Bronchial epithelial cell (primary cell): Measurements from ENCODE around the gene S100PBP. TPM values are rescaled to one million over a fixed set of nuclear protein-coding genes. Genes with fewer than 3 reads are reported as not detected.

Experiments
- DNase-seq: peaks from one replicate; pipeline ENCODE4 v3.0.0-alpha.2; 2010; ENCODE audit warnings: low read depth
- FAIRE-seq: peaks from 2 replicates; lab custom pipeline; 2011; peaks lifted over from hg19 to GRCh38; lab: Jason Lieb, UNC
- H3K27me3 ChIP-seq: 2 replicates; pipeline ENCODE4 v1.5.1; 2011; ENCODE audit warnings: low read length; ENCODE audit not compliant: control insufficient read depth, insufficient read depth
- H3K36me3 ChIP-seq: 2 replicates; pipeline ENCODE4 v1.5.1; 2011; ENCODE audit warnings: low read length; ENCODE audit not compliant: control insufficient read depth, insufficient read depth
- H3K4me3 ChIP-seq: 2 replicates; pipeline ENCODE4 v1.5.1; 2011; ENCODE audit warnings: mild to moderate bottlenecking, low read depth, low read length, control low read depth
- total RNA-seq: library from RNA; depleted of rRNA; stranded (reverse); fragments of >200 nt; gene quantifications from 2 replicates; pipeline ENCODE4 v1.2.1, GENCODE V29; 2014
- TF ChIP-seq, protein P1 (sequence below): IDR thresholded peaks from 2 replicates; pipeline ENCODE4 v1.5.1; 2011; ENCODE audit warnings: mild to moderate bottlenecking, moderate library complexity, low read length, control low read depth, inconsistent platforms; ENCODE audit not compliant: insufficient read depth, severe bottlenecking

Gene S100PBP
- total RNA-seq, 1 donor from 2014 or later, result 20.5 TPM

DNA sequence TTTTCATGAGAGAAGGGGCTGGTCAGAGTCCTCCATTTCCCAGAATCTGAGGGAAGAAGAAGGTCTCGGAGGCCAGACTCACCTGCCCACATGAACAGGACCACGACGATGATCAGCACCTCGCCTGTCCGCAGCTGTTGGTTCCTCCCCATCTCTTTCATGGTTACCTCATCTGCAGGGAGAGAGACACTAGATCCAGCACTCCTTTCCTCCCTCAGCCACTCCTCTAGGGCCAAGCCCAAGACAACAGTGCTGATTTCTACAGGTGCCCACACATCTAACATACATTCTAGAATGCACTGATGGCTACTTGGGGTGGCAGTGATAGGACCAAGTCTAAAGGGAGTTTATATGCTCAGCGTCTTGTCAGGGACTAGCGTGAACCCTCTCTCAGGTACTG is 50.2 kb downstream of the S100PBP start:
- H3K27me3 ChIP-seq, result peaks cover 8% of the 10 kb centered on the region
- no peak for DNase-seq
- FAIRE-seq, result no peak
- TF ChIP-seq, protein P1, sequence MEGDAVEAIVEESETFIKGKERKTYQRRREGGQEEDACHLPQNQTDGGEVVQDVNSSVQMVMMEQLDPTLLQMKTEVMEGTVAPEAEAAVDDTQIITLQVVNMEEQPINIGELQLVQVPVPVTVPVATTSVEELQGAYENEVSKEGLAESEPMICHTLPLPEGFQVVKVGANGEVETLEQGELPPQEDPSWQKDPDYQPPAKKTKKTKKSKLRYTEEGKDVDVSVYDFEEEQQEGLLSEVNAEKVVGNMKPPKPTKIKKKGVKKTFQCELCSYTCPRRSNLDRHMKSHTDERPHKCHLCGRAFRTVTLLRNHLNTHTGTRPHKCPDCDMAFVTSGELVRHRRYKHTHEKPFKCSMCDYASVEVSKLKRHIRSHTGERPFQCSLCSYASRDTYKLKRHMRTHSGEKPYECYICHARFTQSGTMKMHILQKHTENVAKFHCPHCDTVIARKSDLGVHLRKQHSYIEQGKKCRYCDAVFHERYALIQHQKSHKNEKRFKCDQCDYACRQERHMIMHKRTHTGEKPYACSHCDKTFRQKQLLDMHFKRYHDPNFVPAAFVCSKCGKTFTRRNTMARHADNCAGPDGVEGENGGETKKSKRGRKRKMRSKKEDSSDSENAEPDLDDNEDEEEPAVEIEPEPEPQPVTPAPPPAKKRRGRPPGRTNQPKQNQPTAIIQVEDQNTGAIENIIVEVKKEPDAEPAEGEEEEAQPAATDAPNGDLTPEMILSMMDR, result no peak
- peaks cover 3% of the 10 kb centered on the region for H3K36me3 ChIP-seq
- H3K4me3 ChIP-seq, result no peak overlapping the region

DNA sequence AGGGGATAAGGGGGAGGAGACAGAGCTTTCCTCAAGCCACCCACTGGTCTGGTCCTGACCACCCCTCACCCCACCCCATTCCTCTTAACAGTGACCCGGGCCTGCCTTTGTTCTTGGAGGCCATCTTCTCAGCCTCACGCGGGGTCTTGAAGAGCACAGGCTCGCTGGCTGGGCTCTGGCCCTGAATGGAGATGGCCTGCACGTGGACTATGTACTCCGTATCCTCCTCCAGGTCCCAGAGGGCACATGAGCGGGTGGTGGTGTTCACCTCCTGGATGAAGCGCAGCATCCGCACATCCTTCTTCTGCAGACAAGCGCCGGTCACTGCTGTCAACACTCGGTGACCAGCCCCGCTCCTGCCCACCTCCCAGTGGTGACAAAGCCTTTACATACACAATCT is 50.6 kb downstream of the S100PBP start:
- H3K27me3 ChIP-seq, result peaks cover 8% of the 10 kb centered on the region
- DNase-seq, result no peak
- TF ChIP-seq, protein P1, result no peak
- no peak overlapping the region for H3K4me3 ChIP-seq
- peak; percentile 7 for FAIRE-seq
- peaks cover 3% of the 10 kb centered on the region for H3K36me3 ChIP-seq

DNA sequence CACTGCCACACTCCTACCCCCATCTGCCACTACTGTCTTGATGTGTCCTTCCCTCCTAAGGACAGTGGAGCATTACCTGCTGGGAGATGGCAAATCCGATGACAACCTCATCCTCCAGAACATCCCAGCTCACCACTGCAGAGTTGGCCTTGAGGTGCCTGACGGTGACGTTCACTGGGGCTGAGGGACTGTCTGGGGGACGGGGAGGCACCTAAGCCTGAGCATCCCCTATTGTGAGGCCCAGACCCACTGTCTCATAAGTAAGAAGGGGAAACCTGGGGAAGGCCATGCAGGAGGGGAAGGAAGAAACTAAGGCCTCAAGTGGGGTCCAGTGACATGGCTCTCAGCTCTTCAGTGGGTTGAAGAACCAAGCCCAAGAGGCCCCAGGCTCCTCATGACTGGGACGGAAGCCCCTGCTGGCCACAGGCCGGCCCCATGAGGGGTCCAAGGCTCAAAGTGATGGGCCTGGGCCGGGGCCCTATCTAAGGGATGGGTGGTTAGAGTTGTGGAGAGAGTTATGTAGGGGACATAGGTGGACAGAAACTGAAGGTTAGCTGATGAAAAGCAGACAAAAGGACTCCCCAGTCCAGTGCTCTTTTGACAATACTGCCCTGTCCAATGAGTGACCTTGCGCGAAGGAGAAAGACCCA is 51.5 kb downstream of the S100PBP start:
- no peak for DNase-seq
- H3K27me3 ChIP-seq, result peaks cover 8% of the 10 kb centered on the region
- H3K4me3 ChIP-seq, result no peak overlapping the region
- FAIRE-seq, result no peak
- peaks cover 1% of the 10 kb centered on the region for H3K36me3 ChIP-seq
- TF ChIP-seq, protein P1, result no peak

DNA sequence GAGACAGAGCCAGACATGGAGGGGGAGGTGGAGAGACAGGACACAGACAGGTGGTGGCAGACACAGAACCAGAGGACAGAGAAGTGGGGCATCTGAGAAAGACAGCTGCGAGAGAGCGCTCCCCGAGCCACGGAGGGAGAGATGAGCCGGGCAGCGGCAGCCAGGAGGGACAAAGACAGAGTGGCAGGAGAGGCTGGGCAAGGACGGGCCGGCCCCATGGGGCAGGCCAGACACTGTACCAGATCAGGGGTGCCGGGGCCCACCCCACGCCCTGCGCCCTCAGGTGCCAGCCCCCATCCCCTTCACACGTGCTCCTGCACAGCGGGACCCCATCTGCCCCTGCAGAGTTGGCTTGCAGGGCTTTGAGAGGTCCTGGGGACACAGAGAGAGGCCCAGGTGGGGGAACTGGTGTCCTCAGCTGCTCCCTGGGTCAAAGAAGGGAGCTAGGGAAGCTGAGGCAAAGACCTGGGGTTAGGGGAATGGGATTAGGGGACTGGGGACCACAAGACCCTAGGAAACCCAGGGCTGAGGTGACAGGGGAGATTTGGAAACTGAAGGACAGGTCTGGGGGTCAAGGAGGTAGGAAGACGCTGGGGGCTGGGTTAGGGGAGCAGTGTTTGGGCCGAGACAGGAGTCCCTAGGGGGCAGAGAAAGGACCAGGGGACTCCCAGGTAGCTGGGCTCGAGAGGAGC is 52.6 kb downstream of the S100PBP start:
- TF ChIP-seq, protein P1, result no peak
- Histone ChIP-seq H3K4me3 (no peak overlapping the region), H3K27me3 (peaks cover 8% of the 10 kb centered on the region), H3K36me3 (no peaks in the 10 kb centered on the region)
- no peak for FAIRE-seq
- DNase-seq, result no peak

DNA sequence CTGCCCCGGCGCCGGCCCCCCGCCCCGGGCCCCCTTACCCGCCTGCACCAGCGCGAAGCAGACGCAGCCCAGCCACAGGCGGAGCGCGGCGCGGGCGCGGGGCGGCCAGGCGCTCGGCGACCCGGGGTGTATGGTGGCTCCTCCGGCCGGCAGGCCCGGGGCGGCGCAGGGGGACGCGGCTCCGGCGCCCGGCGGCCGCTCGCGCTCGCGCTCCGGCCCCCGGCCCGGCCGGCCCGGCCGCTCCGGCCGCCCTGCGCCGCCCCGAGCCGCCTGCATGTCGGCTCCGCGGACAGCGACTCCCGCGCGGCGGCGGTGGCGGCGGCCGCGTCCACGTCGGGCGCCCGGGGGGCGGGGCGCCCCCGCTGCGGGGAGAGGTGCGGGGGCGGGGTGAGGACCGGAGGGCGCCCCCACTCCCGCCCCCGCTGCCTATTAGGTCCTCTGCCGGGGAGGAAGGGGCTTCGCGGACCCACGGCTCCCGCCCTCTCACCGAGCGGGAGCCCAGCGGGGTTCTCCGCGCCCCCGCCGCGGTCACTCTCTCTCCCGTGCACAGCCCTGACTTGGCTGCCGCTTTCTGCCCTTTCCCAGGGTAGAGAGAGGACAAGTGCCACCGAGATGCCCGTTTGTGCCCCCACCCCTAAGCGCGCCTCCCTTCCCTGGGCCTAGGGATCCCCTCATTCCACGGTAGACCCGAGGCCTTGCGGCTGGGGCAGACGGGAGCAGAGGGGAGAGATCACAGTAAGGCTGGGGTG is 53.3 kb downstream of the S100PBP start, which contains the start of gene FNDC5:
FNDC5 (minus strand) TSS at position 298 of the 749 bp plus-strand sequence.
- TF ChIP-seq, protein P1, result no peak
- no peak within 1 kb of the TSS for H3K4me3 ChIP-seq
- H3K27me3 ChIP-seq, result peaks cover 8% of the 10 kb centered on the region
- H3K36me3 ChIP-seq, result no peaks in the 10 kb centered on the region
- DNase-seq (no peak), FAIRE-seq (no peak)
